Progenitor cell of endocrine pancreas (in vitro differentiated cells): ENCODE data around the gene ORAI3. TPM values are rescaled to one million over a fixed set of nuclear protein-coding genes. Genes with fewer than 3 reads are reported as not detected.

ENCODE experiments used
- DNase-seq: peaks from one replicate; pipeline ENCODE4 v3.0.0; 2021; ENCODE audit warnings: low spot score; ENCODE audit not compliant: unreplicated experiment
- H3K27ac Mint-ChIP-seq: 2 replicates; pipeline ENCODE4 v1.8.0; 2021; ENCODE audit warnings: mild to moderate bottlenecking, moderate library complexity, mixed read lengths
- H3K27me3 Mint-ChIP-seq: 2 replicates; pipeline ENCODE4 v1.8.0; 2021; ENCODE audit warnings: mixed read lengths
- H3K36me3 Mint-ChIP-seq: 2 replicates; pipeline ENCODE4 v1.8.0; 2022; ENCODE audit warnings: mixed read lengths; ENCODE audit not compliant: insufficient read depth
- H3K4me1 Mint-ChIP-seq: 2 replicates; pipeline ENCODE4 v1.8.0; 2021; ENCODE audit warnings: low read depth, mixed read lengths
- H3K4me3 Mint-ChIP-seq: 2 replicates; pipeline ENCODE4 v1.8.0; 2021; ENCODE audit warnings: low read depth, mild to moderate bottlenecking, moderate library complexity, mixed read lengths
- H3K9me3 Mint-ChIP-seq: 2 replicates; pipeline ENCODE4 v1.8.0; 2021; ENCODE audit warnings: low read depth, mixed read lengths
- total RNA-seq: library from RNA; stranded (reverse); gene quantifications from 2 replicates; pipeline ENCODE4 v1.2.1, GENCODE V29; 2021
- TF ChIP-seq, protein P1 (sequence below): fragments of 200-600 bp; sonication (generic); IDR thresholded peaks from one replicate; pipeline ENCODE4 v1.5.0; 2021; ENCODE audit warnings: antibody characterized with exemption, mild to moderate bottlenecking; ENCODE audit not compliant: unreplicated experiment

Gene ORAI3
- total RNA-seq, 1 donor from 2014 or later, result 19.1 TPM

DNA sequence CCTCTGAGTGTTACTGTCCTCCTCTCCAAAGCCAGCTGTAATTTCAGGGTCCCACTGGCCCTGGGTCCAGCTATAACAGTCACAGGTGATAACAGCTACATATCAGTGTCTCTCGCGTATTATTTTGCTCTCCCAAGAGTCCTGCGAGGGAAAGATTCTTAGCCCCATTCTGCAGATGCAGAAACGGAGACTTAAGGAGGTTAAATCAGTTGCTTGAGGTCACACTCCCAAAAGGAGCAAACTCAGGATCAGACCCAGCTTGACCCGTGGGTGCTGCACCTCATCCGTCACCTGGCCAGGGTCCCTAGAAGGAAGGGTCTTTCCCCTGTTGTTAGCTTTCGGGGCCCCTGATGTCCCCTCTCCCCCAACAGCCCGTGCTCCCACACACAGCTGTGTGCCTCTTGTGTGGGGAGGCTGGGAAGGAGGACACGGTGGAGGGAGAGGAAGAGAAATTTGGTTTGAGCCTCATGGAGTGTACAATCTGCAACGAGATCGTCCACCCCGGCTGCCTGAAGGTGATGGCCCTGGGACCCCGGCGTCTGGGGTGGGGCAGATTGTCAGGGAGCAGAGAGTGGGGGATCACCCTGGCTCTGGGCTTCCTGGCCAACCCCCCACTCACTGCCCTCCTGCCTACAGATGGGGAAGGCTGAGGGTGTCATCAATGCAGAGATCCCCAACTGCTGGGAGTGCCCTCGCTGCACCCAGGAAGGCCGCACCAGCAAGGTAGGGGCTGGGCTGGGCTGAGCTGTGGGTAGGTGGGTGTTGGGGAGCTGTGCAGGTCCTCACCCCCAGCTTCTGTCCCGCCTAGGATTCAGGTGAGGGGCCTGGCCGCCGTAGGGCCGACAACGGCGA lies 21.7 kb upstream of the ORAI3 start:
- H3K4me3 Mint-ChIP-seq, result no peak overlapping the region
- TF ChIP-seq, protein P1, sequence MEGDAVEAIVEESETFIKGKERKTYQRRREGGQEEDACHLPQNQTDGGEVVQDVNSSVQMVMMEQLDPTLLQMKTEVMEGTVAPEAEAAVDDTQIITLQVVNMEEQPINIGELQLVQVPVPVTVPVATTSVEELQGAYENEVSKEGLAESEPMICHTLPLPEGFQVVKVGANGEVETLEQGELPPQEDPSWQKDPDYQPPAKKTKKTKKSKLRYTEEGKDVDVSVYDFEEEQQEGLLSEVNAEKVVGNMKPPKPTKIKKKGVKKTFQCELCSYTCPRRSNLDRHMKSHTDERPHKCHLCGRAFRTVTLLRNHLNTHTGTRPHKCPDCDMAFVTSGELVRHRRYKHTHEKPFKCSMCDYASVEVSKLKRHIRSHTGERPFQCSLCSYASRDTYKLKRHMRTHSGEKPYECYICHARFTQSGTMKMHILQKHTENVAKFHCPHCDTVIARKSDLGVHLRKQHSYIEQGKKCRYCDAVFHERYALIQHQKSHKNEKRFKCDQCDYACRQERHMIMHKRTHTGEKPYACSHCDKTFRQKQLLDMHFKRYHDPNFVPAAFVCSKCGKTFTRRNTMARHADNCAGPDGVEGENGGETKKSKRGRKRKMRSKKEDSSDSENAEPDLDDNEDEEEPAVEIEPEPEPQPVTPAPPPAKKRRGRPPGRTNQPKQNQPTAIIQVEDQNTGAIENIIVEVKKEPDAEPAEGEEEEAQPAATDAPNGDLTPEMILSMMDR, result no peak
- no peaks in the 10 kb centered on the region for H3K27me3 Mint-ChIP-seq
- no peaks in the 10 kb centered on the region for H3K9me3 Mint-ChIP-seq
- H3K4me1 Mint-ChIP-seq, result peaks cover 8% of the 10 kb centered on the region
- peaks cover 2% of the 10 kb centered on the region for H3K36me3 Mint-ChIP-seq
- no peak overlapping the region for H3K27ac Mint-ChIP-seq
- no peak for DNase-seq

DNA sequence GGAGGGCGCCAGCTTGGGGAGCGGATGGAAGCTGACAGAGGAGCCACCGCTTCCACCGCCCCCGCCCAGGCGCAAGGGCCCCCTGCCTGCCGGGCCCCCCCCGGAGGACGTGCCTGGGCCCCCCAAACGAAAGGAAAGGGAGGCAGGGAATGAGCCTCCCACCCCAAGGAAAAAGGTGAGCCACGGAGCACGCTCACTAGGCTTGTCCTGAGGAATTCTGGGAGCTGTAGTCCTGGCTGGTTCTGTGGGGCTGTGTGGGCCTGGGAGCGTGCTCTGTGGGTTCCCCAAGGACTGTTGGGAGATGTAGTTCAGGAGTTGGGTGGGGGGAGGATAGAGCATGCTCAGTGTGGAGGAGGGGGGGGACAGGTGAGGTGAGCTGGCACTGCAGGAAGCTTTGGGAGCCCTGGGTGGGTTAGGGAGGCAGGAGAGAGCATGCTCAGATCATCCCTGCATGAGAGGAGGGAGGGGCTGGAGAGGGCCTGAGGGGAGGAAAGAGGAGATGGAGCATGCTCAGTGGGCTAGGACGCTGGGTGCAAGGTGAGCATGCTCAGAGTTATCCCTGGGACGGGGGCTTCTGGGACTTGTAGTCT lies 21.0 kb upstream of the ORAI3 start:
- peak; percentile 48 for DNase-seq
- peaks cover 5% of the 10 kb centered on the region for H3K36me3 Mint-ChIP-seq
- peak overlapping the region; percentile 24 for H3K4me3 Mint-ChIP-seq
- H3K27ac Mint-ChIP-seq, result no peak overlapping the region
- no peaks in the 10 kb centered on the region for H3K9me3 Mint-ChIP-seq
- TF ChIP-seq, protein P1, result no peak
- H3K27me3 Mint-ChIP-seq, result no peaks in the 10 kb centered on the region
- peaks cover 8% of the 10 kb centered on the region for H3K4me1 Mint-ChIP-seq

DNA sequence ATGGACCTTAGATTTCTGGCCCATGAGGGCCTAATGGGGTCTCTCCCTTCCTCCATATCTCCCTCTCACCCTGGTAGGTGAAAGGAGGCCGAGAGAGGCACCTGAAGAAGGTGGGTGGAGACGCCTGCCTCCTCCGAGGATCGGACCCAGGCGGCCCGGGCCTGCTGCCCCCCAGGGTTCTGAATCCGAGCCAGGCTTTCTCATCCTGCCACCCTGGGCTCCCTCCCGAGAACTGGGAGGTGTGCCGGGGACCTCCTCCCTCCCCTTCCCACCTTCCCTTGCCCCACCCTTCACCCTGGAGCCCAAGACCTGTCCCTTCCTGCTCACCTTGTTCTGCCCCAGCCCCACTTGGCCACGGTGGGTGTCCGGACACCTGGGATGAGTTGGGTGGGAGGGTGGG lies 20.5 kb upstream of the ORAI3 start:
- H3K36me3 Mint-ChIP-seq, result peaks cover 5% of the 10 kb centered on the region
- H3K9me3 Mint-ChIP-seq, result no peaks in the 10 kb centered on the region
- no peaks in the 10 kb centered on the region for H3K27me3 Mint-ChIP-seq
- no peak for DNase-seq
- no peak overlapping the region for H3K4me3 Mint-ChIP-seq
- no peak overlapping the region for H3K27ac Mint-ChIP-seq
- TF ChIP-seq, protein P1, result no peak
- H3K4me1 Mint-ChIP-seq, result peaks cover 8% of the 10 kb centered on the region

DNA sequence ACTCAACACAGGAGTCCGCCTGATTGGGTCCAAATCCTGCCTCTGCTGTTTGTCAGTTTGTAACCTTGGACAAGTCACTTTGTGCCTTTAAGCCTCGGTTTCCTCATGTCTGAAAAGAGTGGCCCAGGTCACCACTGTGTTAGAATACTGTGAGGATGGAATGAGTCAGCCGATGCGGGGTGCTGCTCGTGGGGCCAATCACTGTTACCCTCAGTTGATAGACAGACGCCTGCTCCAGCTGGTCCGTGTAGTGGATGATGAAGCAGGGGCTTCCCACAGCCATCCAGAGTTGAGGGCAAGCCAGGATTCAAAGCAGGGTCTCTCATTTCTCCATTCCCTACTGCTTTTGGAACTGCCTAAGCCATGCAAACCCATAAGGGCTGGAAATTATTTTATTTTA lies 19.7 kb upstream of the ORAI3 start:
- H3K4me1 Mint-ChIP-seq, result peaks cover 8% of the 10 kb centered on the region
- TF ChIP-seq, protein P1, result no peak
- no peaks in the 10 kb centered on the region for H3K9me3 Mint-ChIP-seq
- no peak for DNase-seq
- H3K4me3 Mint-ChIP-seq, result no peak overlapping the region
- no peaks in the 10 kb centered on the region for H3K27me3 Mint-ChIP-seq
- peaks cover 5% of the 10 kb centered on the region for H3K36me3 Mint-ChIP-seq
- H3K27ac Mint-ChIP-seq, result no peak overlapping the region

DNA sequence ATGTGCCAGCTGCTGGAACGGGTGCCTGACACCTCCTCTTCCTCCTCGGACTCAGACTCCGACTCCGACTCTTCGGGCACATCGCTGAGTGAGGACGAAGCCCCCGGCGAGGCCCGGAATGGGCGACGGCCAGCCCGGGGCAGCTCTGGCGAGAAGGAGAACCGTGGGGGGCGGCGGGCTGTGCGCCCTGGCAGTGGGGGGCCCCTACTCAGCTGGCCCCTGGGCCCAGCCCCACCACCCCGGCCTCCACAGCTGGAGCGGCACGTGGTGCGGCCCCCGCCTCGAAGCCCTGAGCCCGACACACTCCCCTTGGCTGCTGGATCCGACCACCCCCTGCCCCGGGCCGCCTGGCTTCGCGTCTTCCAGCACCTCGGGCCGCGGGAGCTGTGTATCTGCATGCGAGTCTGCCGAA lies 18.7 kb upstream of the ORAI3 start:
- Mint-ChIP-seq H3K4me3 (no peak overlapping the region), H3K27ac (no peak overlapping the region), H3K27me3 (no peaks in the 10 kb centered on the region), H3K36me3 (peaks cover 11% of the 10 kb centered on the region), H3K9me3 (no peaks in the 10 kb centered on the region), H3K4me1 (peaks cover 2% of the 10 kb centered on the region)
- TF ChIP-seq, protein P1, result no peak
- no peak for DNase-seq
